Trophoblast cell (in vitro differentiated cells and primary cell): Measurements from ENCODE around the gene CLEC2A.
"Not testable (repeated sequence)": the region's sequence is repeated elsewhere in the genome, so short reads cannot be mapped to it uniquely, and the experiment has no call there.

ENCODE experiments used
- DNase-seq, 2 donors: peaks; one replicate each; pipeline ENCODE4 v3.0.0-alpha.2; 2016
- H2AFZ ChIP-seq: 2 replicates; pipeline ENCODE4 v1.6.1; 2013; ENCODE audit warnings: low read length, moderate library complexity, mild to moderate bottlenecking; ENCODE audit not compliant: insufficient read depth, poor library complexity
- H2AK5ac ChIP-seq: 2 replicates; pipeline ENCODE4 v1.6.1; 2013; ENCODE audit warnings: mild to moderate bottlenecking, low read length
- H2BK120ac ChIP-seq: 2 replicates; pipeline ENCODE4 v1.6.1; 2013; ENCODE audit warnings: low read length, mild to moderate bottlenecking, moderate library complexity; ENCODE audit not compliant: insufficient read depth, poor library complexity
- H2BK12ac ChIP-seq: 2 replicates; pipeline ENCODE4 v1.6.1; 2013; ENCODE audit warnings: mild to moderate bottlenecking, low read length, moderate library complexity
- H2BK5ac ChIP-seq: 2 replicates; pipeline ENCODE4 v1.6.1; 2013; ENCODE audit warnings: low read length, low read depth, moderate library complexity, mild to moderate bottlenecking; ENCODE audit not compliant: poor library complexity
- H3K14ac ChIP-seq: 2 replicates; pipeline ENCODE4 v1.6.1; 2013; ENCODE audit warnings: mild to moderate bottlenecking, low read length
- H3K18ac ChIP-seq: 2 replicates; pipeline ENCODE4 v1.6.1; 2013; ENCODE audit warnings: mild to moderate bottlenecking, low read length
- H3K23ac ChIP-seq: 2 replicates; pipeline ENCODE4 v1.6.1; 2013; ENCODE audit warnings: low read length
- H3K27ac ChIP-seq: 2 replicates; pipeline ENCODE4 v1.5.1; 2013; ENCODE audit warnings: low read depth, mild to moderate bottlenecking, inconsistent platforms, low read length, moderate library complexity
- H3K27me3 ChIP-seq: 2 replicates; pipeline ENCODE4 v1.6.1; 2013; ENCODE audit warnings: inconsistent platforms, mild to moderate bottlenecking, low read length, moderate library complexity; ENCODE audit not compliant: insufficient read depth
- H3K36me3 ChIP-seq, 2 experiments: 1 replicate in 1 of 2; 2 replicates in 1 of 2; pipeline ENCODE4 v1.6.1; 2013; ENCODE audit warnings: low read length in 2 of 2, mild to moderate bottlenecking in 2 of 2, moderate library complexity in 1 of 2; ENCODE audit not compliant: insufficient read depth in 2 of 2, control insufficient read depth in 1 of 2
- H3K4ac ChIP-seq: 2 replicates; pipeline ENCODE4 v1.6.1; 2013; ENCODE audit warnings: low read depth, mild to moderate bottlenecking, low read length, moderate library complexity
- H3K4me1 ChIP-seq, 2 experiments: 1 replicate in 1 of 2; 2 replicates in 1 of 2; pipeline ENCODE4 v1.6.1; 2013; ENCODE audit warnings: low read length in 2 of 2, mild to moderate bottlenecking in 2 of 2, moderate library complexity in 1 of 2; ENCODE audit not compliant: insufficient read depth in 2 of 2, control insufficient read depth in 1 of 2
- H3K4me2 ChIP-seq: 2 replicates; pipeline ENCODE4 v1.6.1; 2013; ENCODE audit warnings: inconsistent platforms, mild to moderate bottlenecking, low read length, moderate library complexity
- H3K4me3 ChIP-seq: 2 replicates; pipeline ENCODE4 v1.5.1; 2013; ENCODE audit warnings: mild to moderate bottlenecking, low read depth, low read length, inconsistent platforms
- H3K79me1 ChIP-seq: one replicate; pipeline ENCODE4 v1.6.1; 2013; ENCODE audit warnings: low read length
- H3K79me2 ChIP-seq: 2 replicates; pipeline ENCODE4 v1.6.1; 2013; ENCODE audit warnings: low read length, mild to moderate bottlenecking; ENCODE audit not compliant: control insufficient read depth, insufficient read depth, poor library complexity
- H3K9ac ChIP-seq: 2 replicates; pipeline ENCODE4 v1.6.1; 2013; ENCODE audit warnings: mild to moderate bottlenecking, low read length
- H3K9me3 ChIP-seq: 2 replicates; pipeline ENCODE4 v1.6.1; 2013; ENCODE audit warnings: low read depth, mild to moderate bottlenecking, control low read depth, inconsistent platforms, low read length; ENCODE audit not compliant: insufficient read depth
- H4K12ac ChIP-seq: 2 replicates; pipeline ENCODE4 v1.6.1; 2013; ENCODE audit warnings: low read depth, mild to moderate bottlenecking, low read length, moderate library complexity
- H4K8ac ChIP-seq: 2 replicates; pipeline ENCODE4 v1.6.1; 2013; ENCODE audit warnings: low read depth, mild to moderate bottlenecking, low read length, moderate library complexity
- H4K91ac ChIP-seq: one replicate; pipeline ENCODE4 v1.6.1; 2013; ENCODE audit warnings: low read depth, mild to moderate bottlenecking, low read length, moderate library complexity
- WGBS: extraction: QIAGEN DNeasy Blood & Tissue Kit; methylation state at CpG from one replicate; pipeline ENCODE4 v1.1.7; 2013; ENCODE audit warnings: missing lambda C conversion rate; ENCODE audit not compliant: insufficient read length, insufficient coverage; ENCODE audit errors: extremely low coverage; 5-methylcytosine and 5-hydroxymethylcytosine counted together

Gene CLEC2A

GRCh38 chr12:9975614-9976013 lies 43.4 kb upstream of the CLEC2A start:
- Histone ChIP-seq H3K23ac (no peak overlapping the region), H3K9ac (no peak overlapping the region), H4K8ac (no peak overlapping the region), H3K79me1 (no peaks in the 10 kb centered on the region), H3K27me3 (no peaks in the 10 kb centered on the region), H3K4ac (no peak overlapping the region), H4K12ac (no peak overlapping the region), H3K36me3 (no peaks in the 10 kb centered on the region), H2AK5ac (no peak overlapping the region), H3K14ac (no peak overlapping the region), H3K4me1 (no peaks in the 10 kb centered on the region), H2BK120ac (no peak overlapping the region), H4K91ac (no peak overlapping the region), H3K79me2 (no peaks in the 10 kb centered on the region), H3K18ac (no peak overlapping the region), H2BK12ac (no peak overlapping the region), H3K4me3 (no peak overlapping the region), H3K9me3 (peaks cover 7% of the 10 kb centered on the region), H3K27ac (no peak overlapping the region), H2BK5ac (no peak overlapping the region), H3K4me2 (no peak overlapping the region), H2AFZ (no peak overlapping the region)
- no peak for DNase-seq
- no CpG with 5 or more reads among the region's 2 CpGs for WGBS

- not testable (repeated sequence) for H3K27ac ChIP-seq, H3K18ac ChIP-seq, H3K4ac ChIP-seq, H3K4me1 ChIP-seq, H2BK120ac ChIP-seq, H4K12ac ChIP-seq, H4K91ac ChIP-seq, DNase-seq, H3K4me2 ChIP-seq, H3K79me2 ChIP-seq, H3K14ac ChIP-seq, H3K27me3 ChIP-seq, H3K79me1 ChIP-seq, H2AK5ac ChIP-seq, H3K36me3 ChIP-seq, H3K23ac ChIP-seq, H2AFZ ChIP-seq, H2BK5ac ChIP-seq, H3K9ac ChIP-seq, H2BK12ac ChIP-seq, H3K9me3 ChIP-seq, H4K8ac ChIP-seq, H3K4me3 ChIP-seq
- no CpG with 5 or more reads among the region's 2 CpGs for WGBS
These were observed 42.6 kb upstream of the CLEC2A start for GRCh38 chr12:9974731-9975130.

DNA sequence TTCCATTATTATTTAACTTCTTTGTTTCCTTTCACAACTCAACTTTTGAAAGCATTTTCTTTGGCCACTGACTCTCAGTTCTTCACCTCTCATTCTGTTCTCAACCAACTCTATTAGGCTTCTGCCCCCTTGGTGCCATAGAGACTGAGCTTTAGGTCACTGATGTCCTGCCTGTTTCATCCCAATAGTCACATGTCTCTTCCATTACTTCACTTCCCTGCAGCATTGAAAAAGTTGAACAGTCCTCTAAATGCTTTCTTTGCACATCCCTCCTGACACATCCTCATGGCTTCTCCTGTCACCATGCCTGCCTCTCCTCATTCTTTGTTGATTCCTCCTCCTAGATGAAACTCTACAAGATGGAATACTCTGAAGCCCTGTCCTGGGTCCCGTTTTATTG lies 41.8 kb upstream of the CLEC2A start:
- Histone ChIP-seq H3K4ac (no peak overlapping the region), H3K23ac (no peak overlapping the region), H3K9me3 (peaks cover 7% of the 10 kb centered on the region), H2AK5ac (no peak overlapping the region), H2BK12ac (no peak overlapping the region), H3K79me1 (no peaks in the 10 kb centered on the region), H3K9ac (no peak overlapping the region), H3K27ac (no peak overlapping the region), H3K18ac (no peak overlapping the region), H3K14ac (no peak overlapping the region), H2BK5ac (no peak overlapping the region), H4K8ac (no peak overlapping the region), H3K79me2 (no peaks in the 10 kb centered on the region), H4K12ac (no peak overlapping the region), H3K4me2 (no peak overlapping the region), H3K27me3 (no peaks in the 10 kb centered on the region), H2BK120ac (no peak overlapping the region), H3K4me3 (no peak overlapping the region), H2AFZ (no peak overlapping the region), H3K4me1 (no peaks in the 10 kb centered on the region), H3K36me3 (no peaks in the 10 kb centered on the region), H4K91ac (no peak overlapping the region)
- DNase-seq: no peak
- WGBS: no CpG with 5 or more reads among the region's 1 CpG

DNA sequence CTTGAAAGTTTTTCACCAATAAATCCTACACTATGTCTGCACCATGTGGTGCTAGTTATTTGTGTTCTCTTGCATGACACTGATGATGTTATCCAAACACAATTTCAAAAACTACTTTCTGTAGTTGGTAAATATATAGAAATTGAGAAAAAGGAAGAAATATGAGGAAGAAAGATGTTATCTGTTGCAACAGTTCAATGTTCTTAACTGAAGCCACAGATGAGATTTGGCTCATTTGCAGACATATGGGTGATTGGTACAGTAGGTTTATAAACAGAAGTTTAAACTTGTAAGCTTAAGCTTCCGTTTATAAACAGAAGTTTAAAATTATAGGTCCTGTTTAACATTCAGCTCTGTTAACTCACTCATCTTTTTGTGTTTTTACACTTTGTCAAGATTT lies 39.0 kb upstream of the CLEC2A start, which contains the start of gene CLEC12A:
Gene CLEC12A (plus strand): TSS at position 229 of the 400 bp plus-strand sequence. CDS start 188 bp downstream, outside the sequence.
- Histone ChIP-seq H3K4me2 (no peak within 1 kb of the TSS), H3K9me3 (peaks cover 6% of the 10 kb centered on the region), H2AK5ac (no peak within 1 kb of the TSS), H4K8ac (no peak within 1 kb of the TSS), H3K9ac (no peak within 1 kb of the TSS), H3K14ac (no peak within 1 kb of the TSS), H3K23ac (no peak within 1 kb of the TSS), H3K27me3 (no peaks in the 10 kb centered on the region), H4K91ac (no peak within 1 kb of the TSS), H2AFZ (no peak within 1 kb of the TSS), H4K12ac (no peak within 1 kb of the TSS), H3K36me3 (no peaks in the 10 kb centered on the region), H3K79me2 (no peaks in the 10 kb centered on the region), H3K4me1 (no peaks in the 10 kb centered on the region), H3K79me1 (no peaks in the 10 kb centered on the region), H3K27ac (no peak within 1 kb of the TSS), H3K18ac (no peak within 1 kb of the TSS), H2BK120ac (no peak within 1 kb of the TSS), H3K4ac (no peak within 1 kb of the TSS), H2BK5ac (no peak within 1 kb of the TSS), H3K4me3 (no peak within 1 kb of the TSS), H2BK12ac (no peak within 1 kb of the TSS)
- DNase-seq: peak in 1 of 2 donors; percentile 25
- WGBS: no CpG with 5 or more reads among the region's 1 CpG
